ENCODE measurements around the gene ALAD. TPM values are rescaled to one million over a fixed set of nuclear protein-coding genes. Genes with fewer than 3 reads are reported as not detected.

The ALAD gene
- total and polyA plus RNA-seq, 9 of the 15 experiments (the other 6 are each of a cell fraction or from before 2014, with no cell fraction given): 1.3 to 12.7 (median 6.8) TPM

DNA sequence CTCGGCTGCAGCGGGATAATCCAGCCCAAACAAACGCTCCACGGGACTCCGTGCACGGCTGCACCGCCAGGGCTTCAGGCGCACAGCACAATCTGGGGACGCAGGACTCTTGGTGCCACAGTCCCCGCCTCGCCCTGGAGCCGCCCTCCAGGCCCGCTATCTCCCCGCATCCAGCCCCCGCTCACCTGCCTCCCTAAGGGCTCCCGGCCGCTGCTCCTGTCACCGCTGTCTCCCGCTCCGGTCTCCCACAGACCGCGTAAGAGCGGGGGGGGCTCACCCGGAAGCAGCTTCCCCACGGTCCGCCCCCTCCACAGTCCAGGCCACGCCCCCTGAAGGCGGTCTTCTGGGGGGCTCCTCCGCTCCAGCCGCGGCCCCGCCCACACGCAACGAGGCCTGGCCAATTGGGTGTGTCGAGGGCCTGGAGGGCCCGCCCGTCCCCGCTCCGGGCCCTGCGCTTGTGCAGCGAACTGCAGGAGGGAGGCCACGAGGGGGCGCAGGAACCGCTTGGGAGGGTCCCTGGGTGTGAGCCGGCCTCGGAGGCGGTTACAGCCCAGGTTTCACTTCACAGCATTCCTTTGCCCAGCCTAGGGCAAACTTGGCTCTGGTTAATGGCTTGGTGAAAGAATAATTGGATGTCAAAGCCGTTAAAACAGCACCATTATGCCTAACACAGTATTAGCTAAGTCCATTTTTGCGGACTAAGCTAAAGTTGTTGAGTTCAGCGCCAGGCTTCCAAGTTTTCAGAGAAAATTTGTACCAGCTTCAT is at the start of gene ALAD (continued):
- TF ChIP-seq, protein P1, sequence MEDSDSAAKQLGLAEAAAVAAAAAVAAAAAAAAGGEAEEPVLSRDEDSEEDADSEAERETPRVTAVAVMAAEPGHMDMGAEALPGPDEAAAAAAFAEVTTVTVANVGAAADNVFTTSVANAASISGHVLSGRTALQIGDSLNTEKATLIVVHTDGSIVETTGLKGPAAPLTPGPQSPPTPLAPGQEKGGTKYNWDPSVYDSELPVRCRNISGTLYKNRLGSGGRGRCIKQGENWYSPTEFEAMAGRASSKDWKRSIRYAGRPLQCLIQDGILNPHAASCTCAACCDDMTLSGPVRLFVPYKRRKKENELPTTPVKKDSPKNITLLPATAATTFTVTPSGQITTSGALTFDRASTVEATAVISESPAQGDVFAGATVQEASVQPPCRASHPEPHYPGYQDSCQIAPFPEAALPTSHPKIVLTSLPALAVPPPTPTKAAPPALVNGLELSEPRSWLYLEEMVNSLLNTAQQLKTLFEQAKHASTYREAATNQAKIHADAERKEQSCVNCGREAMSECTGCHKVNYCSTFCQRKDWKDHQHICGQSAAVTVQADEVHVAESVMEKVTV (CRISPR knock-in tag; IDR thresholded peaks at IDR 0.05): peak; percentile 72
- TF ChIP-seq ZNF830 (CRISPR knock-in tag; IDR thresholded peaks at IDR 0.05) (no peak), JUND (IDR thresholded peaks at IDR 0.05; ENCODE audit: borderline replicate concordance, low read depth, low read length) (peak; percentile 31), JUND (tag; IDR thresholded peaks at IDR 0.05; ENCODE audit: borderline replicate concordance, low read depth, low read length) (peak; percentile 48; the same call in 1 of the 3 replicates), BDP1 (IDR thresholded peaks at IDR 0.05; ENCODE audit: insufficient read depth, insufficient read length) (no peak), SRF (CRISPR knock-in tag; IDR thresholded peaks at IDR 0.05) (peak in 1 of 2 experiments; percentile 86; a peak in 2 of 4 replicates), BHLHE40 (IDR thresholded peaks at IDR 0.05; ENCODE audit: low read length) (peak; percentile 37; the same call in 1 of the 2 replicates), MEIS2 (IDR thresholded peaks at IDR 0.05; ENCODE audit: partially characterized antibody) (peak; percentile 58), ARID4B (CRISPR knock-in tag; IDR thresholded peaks at IDR 0.05) (peak; percentile 80), SAFB2 (IDR thresholded peaks at IDR 0.05; ENCODE audit: borderline replicate concordance, low read depth, low read length, severe bottlenecking) (peak; percentile 72), PRPF4 (IDR thresholded peaks at IDR 0.05; ENCODE audit: insufficient read depth, low read depth, low read length, poor library complexity, severe bottlenecking) (no peak), ATF7 (IDR thresholded peaks at IDR 0.05) (peak; percentile 81), GTF2F1 (IDR thresholded peaks at IDR 0.05; ENCODE audit: low read depth, low read length) (no peak)
- TF ChIP-seq, protein P2, sequence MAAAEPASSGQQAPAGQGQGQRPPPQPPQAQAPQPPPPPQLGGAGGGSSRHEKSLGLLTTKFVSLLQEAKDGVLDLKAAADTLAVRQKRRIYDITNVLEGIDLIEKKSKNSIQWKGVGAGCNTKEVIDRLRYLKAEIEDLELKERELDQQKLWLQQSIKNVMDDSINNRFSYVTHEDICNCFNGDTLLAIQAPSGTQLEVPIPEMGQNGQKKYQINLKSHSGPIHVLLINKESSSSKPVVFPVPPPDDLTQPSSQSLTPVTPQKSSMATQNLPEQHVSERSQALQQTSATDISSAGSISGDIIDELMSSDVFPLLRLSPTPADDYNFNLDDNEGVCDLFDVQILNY (CRISPR knock-in tag; IDR thresholded peaks at IDR 0.05): 0 out of 2 replicates have a peak, but pooled peaks have one; percentile 28
- TF ChIP-seq, protein P3, sequence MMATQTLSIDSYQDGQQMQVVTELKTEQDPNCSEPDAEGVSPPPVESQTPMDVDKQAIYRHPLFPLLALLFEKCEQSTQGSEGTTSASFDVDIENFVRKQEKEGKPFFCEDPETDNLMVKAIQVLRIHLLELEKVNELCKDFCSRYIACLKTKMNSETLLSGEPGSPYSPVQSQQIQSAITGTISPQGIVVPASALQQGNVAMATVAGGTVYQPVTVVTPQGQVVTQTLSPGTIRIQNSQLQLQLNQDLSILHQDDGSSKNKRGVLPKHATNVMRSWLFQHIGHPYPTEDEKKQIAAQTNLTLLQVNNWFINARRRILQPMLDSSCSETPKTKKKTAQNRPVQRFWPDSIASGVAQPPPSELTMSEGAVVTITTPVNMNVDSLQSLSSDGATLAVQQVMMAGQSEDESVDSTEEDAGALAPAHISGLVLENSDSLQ (IDR thresholded peaks at IDR 0.05): peak; percentile 59
- TF ChIP-seq, protein P4, sequence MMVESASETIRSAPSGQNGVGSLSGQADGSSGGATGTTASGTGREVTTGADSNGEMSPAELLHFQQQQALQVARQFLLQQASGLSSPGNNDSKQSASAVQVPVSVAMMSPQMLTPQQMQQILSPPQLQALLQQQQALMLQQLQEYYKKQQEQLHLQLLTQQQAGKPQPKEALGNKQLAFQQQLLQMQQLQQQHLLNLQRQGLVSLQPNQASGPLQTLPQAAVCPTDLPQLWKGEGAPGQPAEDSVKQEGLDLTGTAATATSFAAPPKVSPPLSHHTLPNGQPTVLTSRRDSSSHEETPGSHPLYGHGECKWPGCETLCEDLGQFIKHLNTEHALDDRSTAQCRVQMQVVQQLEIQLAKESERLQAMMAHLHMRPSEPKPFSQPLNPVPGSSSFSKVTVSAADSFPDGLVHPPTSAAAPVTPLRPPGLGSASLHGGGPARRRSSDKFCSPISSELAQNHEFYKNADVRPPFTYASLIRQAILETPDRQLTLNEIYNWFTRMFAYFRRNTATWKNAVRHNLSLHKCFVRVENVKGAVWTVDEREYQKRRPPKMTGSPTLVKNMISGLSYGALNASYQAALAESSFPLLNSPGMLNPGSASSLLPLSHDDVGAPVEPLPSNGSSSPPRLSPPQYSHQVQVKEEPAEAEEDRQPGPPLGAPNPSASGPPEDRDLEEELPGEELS (CRISPR knock-in tag; IDR thresholded peaks at IDR 0.05; ENCODE audit: borderline replicate concordance): no peak
